HL-60/S4 treated with phorbol 12-myristate 13-acetate at 8.2 ng/mL for 4 days and 3 days (cell line): Measurements from ENCODE around the gene OMP.
"Not testable (repeated sequence)": the region's sequence is repeated elsewhere in the genome, so short reads cannot be mapped to it uniquely, and the experiment has no call there.

Experiments
- in situ Hi-C: fragments of 300-500 bp; cut with MboI; formaldehyde crosslinking; loops from 2 replicates; pipeline ENCODE4 v1.15.0; 2022; ENCODE audit warnings: low sequenced_read_pairs

Gene OMP

GRCh38 chr11:77102246-77103210 lies at the start of gene OMP:
OMP (plus strand) TSS chr11:77102840; CDS start chr11:77102840, 0 bp downstream.
- in situ Hi-C loops: no loop called here

GRCh38 chr11:77053217-77054015 lies 49.2 kb upstream of the OMP start:
- in situ Hi-C loops: no loop called here

GRCh38 chr11:77054084-77054483 lies 48.6 kb upstream of the OMP start:
- in situ Hi-C loops: no loop called here

- in situ Hi-C loops: no loop called here
Observed at GRCh38 chr11:77055101-77055561, 47.5 kb upstream of the OMP start.

- in situ Hi-C loops: no loop called here
Observed at GRCh38 chr11:77055913-77056312, 46.7 kb upstream of the OMP start.

DNA sequence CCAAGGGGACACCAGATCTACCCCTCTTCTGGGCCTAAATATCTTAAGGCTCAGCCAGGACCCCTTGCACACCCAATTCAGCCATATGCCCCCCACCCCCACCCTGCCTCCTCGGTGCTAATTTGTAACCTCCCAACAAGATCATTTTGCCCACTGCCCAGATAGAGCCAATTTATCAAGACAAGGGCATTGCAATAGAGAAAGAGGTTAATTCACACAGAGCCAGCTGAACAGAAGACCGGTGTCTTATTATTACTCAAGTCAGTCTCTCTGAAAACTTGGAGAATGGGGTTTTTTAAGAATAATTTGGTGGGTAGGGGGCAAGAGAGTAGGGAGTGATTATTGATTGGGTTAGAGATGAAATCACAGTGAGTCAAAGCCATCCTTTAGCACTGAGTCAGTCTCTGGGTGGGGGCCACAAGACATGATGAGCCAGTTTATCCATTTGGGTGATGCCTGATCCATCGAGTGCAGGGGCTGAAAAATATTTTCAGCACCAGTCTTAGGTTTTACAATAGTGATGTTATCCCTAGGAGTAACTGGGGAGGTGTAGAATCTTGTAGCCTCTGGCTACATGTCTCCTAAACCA lies 45.7 kb upstream of the OMP start:
- in situ Hi-C loops: no loop called here

- in situ Hi-C loops: no loop called here
Observed at GRCh38 chr11:77057938-77058474, 44.6 kb upstream of the OMP start.

DNA sequence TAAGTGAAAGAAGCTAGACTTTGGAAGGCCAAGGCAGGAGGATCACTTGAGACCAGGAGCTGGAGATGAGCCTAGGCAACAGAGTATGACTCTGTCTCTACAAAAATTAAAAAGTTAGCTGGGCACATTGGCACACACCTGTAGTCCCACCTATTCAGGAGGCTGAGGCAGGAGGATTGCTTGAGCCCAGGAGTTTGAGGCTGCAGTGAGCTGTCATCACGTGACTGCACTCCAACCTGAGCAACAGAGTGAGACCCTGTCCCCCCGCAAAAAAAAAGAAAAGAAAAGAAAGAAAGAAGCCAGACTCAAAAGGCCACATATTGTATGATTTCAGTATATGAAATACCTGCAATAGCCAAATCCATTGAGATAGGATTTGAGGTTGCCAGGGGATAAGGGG lies 43.7 kb upstream of the OMP start:
- in situ Hi-C loops: no loop called here

- in situ Hi-C loops: no loop called here
Observed at GRCh38 chr11:77059806-77060205, 42.8 kb upstream of the OMP start.

DNA sequence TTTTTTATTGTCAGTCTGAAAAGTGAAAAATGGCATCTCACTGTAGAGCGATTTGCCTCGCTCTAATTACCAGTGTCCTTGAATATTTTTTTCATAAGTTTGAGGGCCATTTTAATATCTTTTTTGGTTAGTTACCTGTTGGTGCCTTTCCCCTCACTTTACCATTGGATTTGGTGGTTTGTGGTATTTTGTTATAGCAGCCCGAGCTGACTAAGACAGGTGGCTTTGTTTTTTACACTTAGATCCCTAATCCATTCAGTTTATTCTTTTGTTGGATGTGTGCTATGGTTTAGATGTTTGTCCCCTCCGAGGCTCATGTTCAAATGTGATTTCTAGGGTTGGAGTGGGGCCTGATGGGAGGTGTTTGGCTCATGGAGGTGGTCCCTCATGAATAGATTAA lies 42.4 kb upstream of the OMP start:
- in situ Hi-C loops: no loop called here

GRCh38 chr11:77061258-77061657 lies 41.4 kb upstream of the OMP start:
- in situ Hi-C loops: not testable (repeated sequence)

DNA sequence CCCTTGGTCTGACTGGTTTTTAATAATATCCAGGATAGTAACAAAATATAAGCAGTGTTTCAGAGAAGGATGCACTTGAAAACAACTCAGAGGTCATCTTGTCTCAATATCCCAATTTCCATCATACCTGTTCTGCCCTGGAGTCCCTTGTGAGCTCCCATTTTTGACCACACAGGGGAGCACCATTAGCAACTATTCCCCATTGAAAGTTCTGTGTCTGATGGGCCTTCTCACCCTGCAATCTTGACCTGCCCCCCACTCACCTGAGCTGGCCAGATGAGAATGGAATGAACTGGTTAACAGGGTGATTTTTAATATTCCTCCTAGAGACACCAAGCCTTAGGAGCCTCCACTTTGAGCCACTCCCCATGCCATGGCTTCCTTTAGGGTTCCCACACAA lies 39.7 kb upstream of the OMP start:
- in situ Hi-C loops: no loop called here

DNA sequence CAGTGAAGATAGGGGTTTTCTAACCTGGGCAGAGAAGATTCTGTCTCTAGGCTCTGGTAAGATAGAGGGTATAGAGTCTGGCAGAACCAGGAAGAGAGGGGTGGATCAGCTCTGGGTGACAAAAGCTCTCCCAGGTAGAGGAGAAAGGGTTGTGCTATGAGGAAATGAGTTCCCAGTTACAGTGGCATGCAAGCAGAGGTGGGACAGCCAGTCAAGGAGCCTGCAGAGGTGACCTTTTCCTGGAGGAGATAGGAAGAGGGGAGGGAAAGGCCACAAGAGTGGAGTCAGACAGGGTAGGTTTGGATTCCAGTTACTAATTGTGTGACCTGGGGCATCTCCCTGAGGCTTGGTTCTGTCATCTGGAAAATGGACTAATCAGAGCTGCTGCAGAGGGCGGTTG lies 39.2 kb upstream of the OMP start:
- in situ Hi-C loops: no loop called here

- in situ Hi-C loops: no loop called here
Observed at GRCh38 chr11:77063861-77064260, 38.8 kb upstream of the OMP start.

DNA sequence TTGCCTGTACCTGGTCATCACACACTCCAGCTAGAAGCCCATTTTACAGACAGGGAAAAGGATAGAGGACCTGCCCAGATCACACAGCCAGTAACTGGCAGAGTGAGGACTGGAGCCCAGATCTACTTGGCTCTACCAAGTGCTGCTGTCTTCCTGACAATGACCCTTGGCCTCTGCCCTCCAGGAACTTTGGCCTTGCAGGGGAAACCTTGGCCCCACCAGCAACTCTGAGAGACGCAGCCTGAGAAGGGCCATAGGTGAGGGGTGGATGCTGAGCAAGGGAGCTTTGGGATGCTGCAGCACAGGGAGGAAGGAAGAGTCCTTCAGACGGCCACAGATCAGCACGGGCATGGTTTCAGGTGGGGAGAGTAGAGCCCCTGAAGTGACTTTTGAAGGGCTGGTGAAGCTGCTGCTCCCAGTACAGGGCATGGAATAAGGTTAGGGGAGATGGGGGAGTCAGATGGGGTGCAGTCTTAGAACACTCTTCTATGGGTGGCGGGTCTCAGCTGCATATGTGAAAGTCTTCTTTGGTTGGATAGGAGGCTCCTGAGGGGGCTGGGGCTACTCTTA lies 37.9 kb upstream of the OMP start:
- in situ Hi-C loops: no loop called here

DNA sequence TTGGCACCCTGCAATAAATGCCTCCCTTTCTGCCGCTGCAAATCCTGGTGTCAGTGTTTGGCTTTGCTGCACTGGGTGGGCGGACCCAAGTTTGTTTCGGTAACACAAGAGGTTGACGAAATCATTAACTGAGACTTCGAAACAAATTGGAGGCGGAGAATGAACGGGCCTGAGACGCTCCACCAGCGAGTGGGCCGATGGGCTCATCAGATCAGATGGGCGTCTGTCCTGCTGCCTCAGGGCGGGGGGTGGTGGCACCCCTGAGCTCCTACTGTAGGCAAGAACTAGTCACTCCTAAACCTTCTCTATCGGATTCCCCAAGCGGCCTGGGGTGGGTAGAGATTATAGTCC lies 36.8 kb upstream of the OMP start:
- in situ Hi-C loops: no loop called here

GRCh38 chr11:77066229-77067042 lies 36.2 kb upstream of the OMP start, which contains the start of gene CAPN5:
CAPN5 (plus strand) TSS chr11:77066971; CDS start chr11:77084887, 17,916 bp downstream.
- in situ Hi-C loops: no loop called here

GRCh38 chr11:77067861-77068443 lies 34.7 kb upstream of the OMP start:
- in situ Hi-C loops: no loop called here
